ENCODE data around the gene CCNY. TPM values are rescaled to one million over a fixed set of nuclear protein-coding genes. Genes with fewer than 3 reads are reported as not detected.

CCNY gene
- total and polyA plus RNA-seq, 2 experiments from 2014 or later = 51.5 to 55.8 TPM

DNA sequence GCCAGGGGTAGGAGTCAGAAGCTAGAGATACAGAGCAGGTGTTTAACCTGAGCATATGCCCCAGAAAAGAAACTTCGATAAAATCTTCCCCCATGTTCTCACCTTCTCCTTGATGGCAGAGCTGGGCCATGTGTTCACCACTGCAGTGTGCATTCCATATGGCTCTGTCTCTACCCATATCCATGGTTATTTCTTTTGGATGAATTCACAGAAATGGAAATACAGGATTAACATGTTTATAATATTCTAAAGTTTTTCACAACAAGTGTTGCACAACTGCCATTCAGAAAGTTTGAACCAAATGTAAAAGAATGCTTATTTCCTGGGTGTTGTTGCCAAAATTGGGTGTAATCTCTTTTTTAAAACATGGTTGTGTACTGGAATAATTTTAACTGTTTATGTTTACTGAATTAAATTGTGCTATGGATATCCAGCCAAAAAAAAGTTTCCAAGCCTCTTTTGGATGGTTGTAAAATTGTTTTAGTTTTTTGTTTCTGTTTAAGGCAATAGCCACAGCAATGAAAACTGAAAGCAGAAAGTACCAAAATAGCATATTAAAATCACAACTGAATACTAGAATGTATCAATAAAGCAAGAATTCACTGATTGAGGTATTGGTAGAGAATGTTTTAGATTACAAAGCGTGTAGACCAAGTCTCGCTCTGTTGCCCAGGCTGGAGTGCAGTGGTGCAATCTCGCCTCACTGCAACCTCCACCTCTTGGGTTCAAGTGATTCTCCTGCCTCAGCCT lies 19.9 kb upstream of the CCNY start:
- no peak for DNase-seq (ENCODE audit: low spot score)
- Histone ChIP-seq H3K9me3 (ENCODE audit: low read depth) (no peaks in the 10 kb centered on the region), H3K27ac (no peak overlapping the region), H3K79me2 (peaks cover 17% of the 10 kb centered on the region), H3K4me2 (no peak overlapping the region), H3K4me1 (ENCODE audit: insufficient read depth) (no peaks in the 10 kb centered on the region), H2AFZ (no peak overlapping the region), H3K4me3 (no peak overlapping the region), H3K27me3 (no peaks in the 10 kb centered on the region), H3K9me2 (replicated peaks; ENCODE audit: insufficient read depth) (no peaks in the 10 kb centered on the region), H3K36me3 (replicated peaks; ENCODE audit: insufficient read depth, low read depth) (peaks cover 9% of the 10 kb centered on the region), H4K20me1 (ENCODE audit: insufficient read depth, poor library complexity, severe bottlenecking) (no peaks in the 10 kb centered on the region)
- TF ChIP-seq EZH2phosphoT487 (IDR thresholded peaks at IDR 0.05; ENCODE audit: low read depth, severe bottlenecking, unreplicated experiment) (no peak), EZH2 (IDR thresholded peaks at IDR 0.05; ENCODE audit: borderline replicate concordance) (no peak), CTCF (IDR thresholded peaks at IDR 0.05; ENCODE audit: poor library complexity) (no peak)
- 91% methylated on average over 4 of the region's 4 CpGs for WGBS (ENCODE audit: low lambda C conversion rate, missing lambda C conversion rate)

DNA sequence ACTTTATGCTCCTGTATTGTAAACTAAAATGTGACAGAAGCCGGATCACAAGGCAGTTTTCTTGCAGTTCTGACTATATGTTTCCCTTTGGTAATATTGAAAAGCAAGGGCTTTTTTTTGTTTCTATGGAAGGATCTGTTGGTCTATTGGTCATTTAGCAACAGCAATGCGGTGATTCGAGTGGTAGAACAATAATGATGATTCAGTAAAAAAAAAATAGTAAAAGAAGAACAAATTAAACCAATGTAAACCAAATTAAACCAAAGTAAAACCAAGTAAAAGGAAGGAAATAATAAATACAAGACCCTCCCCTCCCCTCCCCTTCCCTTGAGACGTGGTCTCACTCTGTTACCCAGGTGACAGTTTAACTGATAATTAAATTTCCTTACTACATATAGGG lies 17.8 kb upstream of the CCNY start:
- H3K9me2 ChIP-seq (replicated peaks; ENCODE audit: insufficient read depth) = no peaks in the 10 kb centered on the region
- peaks cover 9% of the 10 kb centered on the region for H3K36me3 ChIP-seq (replicated peaks; ENCODE audit: insufficient read depth, low read depth)
- H2AFZ ChIP-seq = no peak overlapping the region
- H3K4me1 ChIP-seq (ENCODE audit: insufficient read depth) = no peaks in the 10 kb centered on the region
- no peaks in the 10 kb centered on the region for H4K20me1 ChIP-seq (ENCODE audit: insufficient read depth, poor library complexity, severe bottlenecking)
- no peak overlapping the region for H3K4me3 ChIP-seq
- peaks cover 26% of the 10 kb centered on the region for H3K79me2 ChIP-seq
- no peaks in the 10 kb centered on the region for H3K9me3 ChIP-seq (ENCODE audit: low read depth)
- TF ChIP-seq EZH2 (IDR thresholded peaks at IDR 0.05; ENCODE audit: borderline replicate concordance) = no peak
- TF ChIP-seq CTCF (IDR thresholded peaks at IDR 0.05; ENCODE audit: poor library complexity) = no peak
- no peak for TF ChIP-seq EZH2phosphoT487 (IDR thresholded peaks at IDR 0.05; ENCODE audit: low read depth, severe bottlenecking, unreplicated experiment)
- no peak overlapping the region for H3K4me2 ChIP-seq
- 98% methylated on average over 4 of the region's 4 CpGs for WGBS (ENCODE audit: low lambda C conversion rate, missing lambda C conversion rate)
- H3K27ac ChIP-seq = no peak overlapping the region
- DNase-seq (ENCODE audit: low spot score) = no peak
- no peaks in the 10 kb centered on the region for H3K27me3 ChIP-seq

GRCh38 chr10:35320341-35320740 lies 16.0 kb upstream of the CCNY start:
- no peak for DNase-seq (ENCODE audit: low spot score)
- TF ChIP-seq EZH2 (IDR thresholded peaks at IDR 0.05; ENCODE audit: borderline replicate concordance) (no peak), EZH2phosphoT487 (IDR thresholded peaks at IDR 0.05; ENCODE audit: low read depth, severe bottlenecking, unreplicated experiment) (no peak), CTCF (IDR thresholded peaks at IDR 0.05; ENCODE audit: poor library complexity) (no peak)
- Histone ChIP-seq H3K79me2 (peaks cover 36% of the 10 kb centered on the region), H3K27me3 (no peaks in the 10 kb centered on the region), H3K9me2 (replicated peaks; ENCODE audit: insufficient read depth) (no peaks in the 10 kb centered on the region), H4K20me1 (ENCODE audit: insufficient read depth, poor library complexity, severe bottlenecking) (no peaks in the 10 kb centered on the region), H3K4me2 (no peak overlapping the region), H3K4me1 (ENCODE audit: insufficient read depth) (no peaks in the 10 kb centered on the region), H3K27ac (no peak overlapping the region), H2AFZ (no peak overlapping the region), H3K9me3 (ENCODE audit: low read depth) (no peaks in the 10 kb centered on the region), H3K4me3 (no peak overlapping the region), H3K36me3 (replicated peaks; ENCODE audit: insufficient read depth, low read depth) (peaks cover 6% of the 10 kb centered on the region)
- WGBS (ENCODE audit: low lambda C conversion rate, missing lambda C conversion rate) = 87% methylated on average over 1 of the region's 1 CpG

Measured in hepatocyte (in vitro differentiated cells).